Measurements from ENCODE around the gene SNTG2.

- TF ChIP-seq EP300 (IDR thresholded peaks at IDR 0.05), result no peak
- no peak for TF ChIP-seq CTCF (IDR thresholded peaks at IDR 0.05)
Measured at GRCh38 chr2:1125217-1125616, 174.6 kb downstream of the SNTG2 start.

Measured in esophagus muscularis mucosa (tissue), 3 donors.